HG03175 (cell line): ENCODE measurements around the gene TADA2A.

Experiments used
- ATAC-seq: cut with Tn5 transposase; IDR thresholded peaks from one replicate; pipeline ENCODE4 v1.9.1; 2021; ENCODE audit warnings: mild to moderate bottlenecking, moderate library complexity; ENCODE audit not compliant: unreplicated experiment

Gene TADA2A

DNA sequence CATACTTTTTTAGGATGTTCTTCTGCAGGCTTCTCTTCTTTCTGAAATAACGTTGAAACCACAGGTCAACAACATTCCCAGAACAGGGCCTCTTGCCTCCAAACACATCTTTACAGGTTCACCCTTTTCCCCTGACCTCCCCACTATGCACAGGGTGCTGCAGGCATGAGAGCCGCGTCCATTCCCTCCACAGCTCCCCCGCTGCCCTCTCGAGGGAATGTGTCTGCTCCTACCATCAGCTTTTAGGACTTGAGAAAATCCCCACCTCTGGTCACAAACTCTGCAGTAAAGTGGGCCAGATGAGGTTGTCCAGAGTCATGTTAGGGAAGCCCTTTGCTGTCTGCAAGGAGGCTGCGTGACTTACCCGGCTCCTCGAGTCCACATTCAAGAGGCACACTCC is 113.5 kb downstream of the TADA2A start:
- ATAC-seq: no peak

DNA sequence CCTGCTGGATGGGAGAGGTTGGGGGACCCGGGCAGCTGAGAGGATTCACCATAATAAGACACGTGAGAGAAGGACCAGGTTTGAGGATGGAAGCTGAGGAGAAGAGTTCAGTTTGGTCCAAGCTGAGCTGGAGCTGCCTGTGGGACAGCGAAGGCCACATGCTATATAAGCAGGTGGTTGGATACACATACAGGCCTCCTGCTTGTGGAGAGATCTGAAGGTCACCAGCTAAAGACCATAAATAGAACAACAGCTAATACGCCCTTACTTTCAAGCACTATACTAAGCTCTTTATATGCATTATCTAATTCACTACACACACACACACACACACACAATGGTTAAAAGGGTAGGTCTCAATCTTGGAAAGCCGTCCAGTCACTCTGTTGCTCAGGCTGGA is 115.1 kb downstream of the TADA2A start:
- ATAC-seq: no peak

- ATAC-seq: no peak
Observed at GRCh38 chr17:37523715-37524219, 117.1 kb downstream of the TADA2A start.

GRCh38 chr17:37527249-37527851 is 120.7 kb downstream of the TADA2A start:
- no peak for ATAC-seq
